ENCODE data around the gene LSM11.

DNA sequence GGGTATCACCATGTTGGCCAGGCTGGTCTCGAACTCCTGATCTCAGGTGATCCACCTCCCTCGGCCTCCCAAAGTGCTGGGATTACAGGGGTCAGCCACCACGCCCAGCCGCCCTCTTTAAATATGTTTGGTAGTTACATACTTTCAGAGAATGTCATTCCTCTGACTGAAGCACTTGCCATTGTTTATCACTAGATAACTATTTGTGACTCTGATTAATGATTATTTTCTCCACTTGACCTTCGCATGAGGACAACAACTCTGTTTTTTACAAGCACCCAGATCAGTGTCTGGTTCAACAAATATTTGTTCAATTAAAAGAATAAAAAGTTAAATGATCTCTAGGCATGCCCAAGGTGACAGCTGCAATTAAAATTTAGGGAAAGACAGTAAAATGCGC lies 59.2 kb downstream of the LSM11 start:
- TF ChIP-seq TAF1 (IDR thresholded peaks at IDR 0.05; ENCODE audit: borderline replicate concordance, low read depth, low read length) (no peak), POLR2A (IDR thresholded peaks at IDR 0.05; ENCODE audit: low read depth, low read length) (no peak), POLR2AphosphoS5 (IDR thresholded peaks at IDR 0.05; ENCODE audit: low read depth, low read length) (no peak)
